ENCODE measurements around the gene IL5.

DNA sequence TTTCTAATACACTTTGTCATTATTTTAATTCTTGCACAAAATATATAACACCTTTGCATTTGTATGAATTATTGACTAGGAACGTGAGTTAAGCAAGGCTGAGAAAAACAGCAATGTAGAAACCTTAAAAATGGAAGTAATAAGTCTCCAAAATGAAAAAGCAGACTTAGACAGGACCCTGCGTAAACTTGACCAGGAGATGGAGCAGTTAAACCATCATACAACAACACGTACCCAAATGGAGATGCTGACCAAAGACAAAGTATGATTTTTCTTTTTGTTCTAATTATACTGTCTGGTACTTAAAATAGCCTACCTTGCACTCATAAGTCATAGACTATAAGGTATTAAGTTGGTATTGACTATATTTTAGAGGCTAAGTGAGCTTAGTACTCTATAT lies 47.8 kb upstream of the IL5 start:
- TF ChIP-seq, protein P1, sequence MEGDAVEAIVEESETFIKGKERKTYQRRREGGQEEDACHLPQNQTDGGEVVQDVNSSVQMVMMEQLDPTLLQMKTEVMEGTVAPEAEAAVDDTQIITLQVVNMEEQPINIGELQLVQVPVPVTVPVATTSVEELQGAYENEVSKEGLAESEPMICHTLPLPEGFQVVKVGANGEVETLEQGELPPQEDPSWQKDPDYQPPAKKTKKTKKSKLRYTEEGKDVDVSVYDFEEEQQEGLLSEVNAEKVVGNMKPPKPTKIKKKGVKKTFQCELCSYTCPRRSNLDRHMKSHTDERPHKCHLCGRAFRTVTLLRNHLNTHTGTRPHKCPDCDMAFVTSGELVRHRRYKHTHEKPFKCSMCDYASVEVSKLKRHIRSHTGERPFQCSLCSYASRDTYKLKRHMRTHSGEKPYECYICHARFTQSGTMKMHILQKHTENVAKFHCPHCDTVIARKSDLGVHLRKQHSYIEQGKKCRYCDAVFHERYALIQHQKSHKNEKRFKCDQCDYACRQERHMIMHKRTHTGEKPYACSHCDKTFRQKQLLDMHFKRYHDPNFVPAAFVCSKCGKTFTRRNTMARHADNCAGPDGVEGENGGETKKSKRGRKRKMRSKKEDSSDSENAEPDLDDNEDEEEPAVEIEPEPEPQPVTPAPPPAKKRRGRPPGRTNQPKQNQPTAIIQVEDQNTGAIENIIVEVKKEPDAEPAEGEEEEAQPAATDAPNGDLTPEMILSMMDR (IDR thresholded peaks at IDR 0.05), result no peak
- no peak for TF ChIP-seq POLR2A (IDR thresholded peaks at IDR 0.05)
